HFFc6 (cell line): ENCODE data around the gene NAA20. TPM values are rescaled to one million over a fixed set of nuclear protein-coding genes. Genes with fewer than 3 reads are reported as not detected.

Experiments
- DNase-seq: peaks from one replicate; pipeline ENCODE4 v3.0.0-alpha.2; 2018
- H3K27ac Mint-ChIP-seq: 2 replicates; pipeline ENCODE4 v1.8.0; 2020; ENCODE audit warnings: mild to moderate bottlenecking, mixed read lengths
- H3K27me3 Mint-ChIP-seq: 2 replicates; pipeline ENCODE4 v1.8.0; 2021; ENCODE audit warnings: mild to moderate bottlenecking, moderate library complexity, mixed read lengths; ENCODE audit not compliant: insufficient read depth
- H3K36me3 Mint-ChIP-seq: 2 replicates; pipeline ENCODE4 v1.8.0; 2021; ENCODE audit warnings: low read depth, mixed read lengths
- H3K4me1 Mint-ChIP-seq: 2 replicates; pipeline ENCODE4 v1.8.0; 2020; ENCODE audit warnings: low read depth, mixed read lengths
- H3K4me3 Mint-ChIP-seq: 2 replicates; pipeline ENCODE4 v1.8.0; 2020; ENCODE audit warnings: mild to moderate bottlenecking, moderate library complexity, mixed read lengths
- H3K9me3 Mint-ChIP-seq: 2 replicates; pipeline ENCODE4 v1.8.0; 2020; ENCODE audit warnings: mild to moderate bottlenecking, mixed read lengths
- total RNA-seq, 6 experiments: library from RNA; stranded (reverse); fragmentation: NEBNext Ultra II Directional; extraction: Animal tissue kit (Norgen Biotek cat#: 25700); gene quantifications; 2 replicates in 1 of 6; 3 replicates in 5 of 6; pipeline ENCODE4 v1.2.3, GENCODE V29; 2021
- TF ChIP-seq, protein P1 (sequence below): fragments of 200-600 bp; sonication (generic); IDR thresholded peaks from 2 replicates; pipeline ENCODE4 v1.5.0; 2021; ENCODE audit warnings: antibody characterized with exemption, mild to moderate bottlenecking

The NAA20 gene
- total RNA-seq, 6 experiments from 2014 or later = 87.3 to 108 (median 93.2) TPM

GRCh38 chr20:19969507-19970255 lies 47.5 kb upstream of the NAA20 start:
- H3K27ac Mint-ChIP-seq = no peak overlapping the region
- peaks cover 26% of the 10 kb centered on the region for H3K4me1 Mint-ChIP-seq
- H3K4me3 Mint-ChIP-seq = no peak overlapping the region
- peaks cover 17% of the 10 kb centered on the region for H3K36me3 Mint-ChIP-seq
- peaks cover 2% of the 10 kb centered on the region; the same call in 1 of the 2 replicates for H3K27me3 Mint-ChIP-seq
- TF ChIP-seq, protein P1, sequence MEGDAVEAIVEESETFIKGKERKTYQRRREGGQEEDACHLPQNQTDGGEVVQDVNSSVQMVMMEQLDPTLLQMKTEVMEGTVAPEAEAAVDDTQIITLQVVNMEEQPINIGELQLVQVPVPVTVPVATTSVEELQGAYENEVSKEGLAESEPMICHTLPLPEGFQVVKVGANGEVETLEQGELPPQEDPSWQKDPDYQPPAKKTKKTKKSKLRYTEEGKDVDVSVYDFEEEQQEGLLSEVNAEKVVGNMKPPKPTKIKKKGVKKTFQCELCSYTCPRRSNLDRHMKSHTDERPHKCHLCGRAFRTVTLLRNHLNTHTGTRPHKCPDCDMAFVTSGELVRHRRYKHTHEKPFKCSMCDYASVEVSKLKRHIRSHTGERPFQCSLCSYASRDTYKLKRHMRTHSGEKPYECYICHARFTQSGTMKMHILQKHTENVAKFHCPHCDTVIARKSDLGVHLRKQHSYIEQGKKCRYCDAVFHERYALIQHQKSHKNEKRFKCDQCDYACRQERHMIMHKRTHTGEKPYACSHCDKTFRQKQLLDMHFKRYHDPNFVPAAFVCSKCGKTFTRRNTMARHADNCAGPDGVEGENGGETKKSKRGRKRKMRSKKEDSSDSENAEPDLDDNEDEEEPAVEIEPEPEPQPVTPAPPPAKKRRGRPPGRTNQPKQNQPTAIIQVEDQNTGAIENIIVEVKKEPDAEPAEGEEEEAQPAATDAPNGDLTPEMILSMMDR = no peak
- DNase-seq = no peak
- no peaks in the 10 kb centered on the region for H3K9me3 Mint-ChIP-seq

- Mint-ChIP-seq H3K9me3 (no peaks in the 10 kb centered on the region), H3K36me3 (peaks cover 20% of the 10 kb centered on the region), H3K4me3 (no peak overlapping the region), H3K27me3 (peaks cover 2% of the 10 kb centered on the region; the same call in 1 of the 2 replicates), H3K27ac (no peak overlapping the region), H3K4me1 (peaks cover 21% of the 10 kb centered on the region)
- TF ChIP-seq, protein P1 = no peak
- DNase-seq = no peak
Observed at GRCh38 chr20:19970256-19970765, 46.9 kb upstream of the NAA20 start.

GRCh38 chr20:19971116-19971515 lies 46.0 kb upstream of the NAA20 start:
- TF ChIP-seq, protein P1 = no peak
- Mint-ChIP-seq H3K4me1 (peaks cover 20% of the 10 kb centered on the region), H3K27ac (no peak overlapping the region), H3K36me3 (peaks cover 28% of the 10 kb centered on the region), H3K27me3 (peaks cover 2% of the 10 kb centered on the region), H3K4me3 (no peak overlapping the region), H3K9me3 (no peaks in the 10 kb centered on the region)
- no peak for DNase-seq

- Mint-ChIP-seq H3K4me3 (peak overlapping the region; percentile 90), H3K4me1 (peaks cover 45% of the 10 kb centered on the region), H3K27ac (peak overlapping the region; percentile 88), H3K27me3 (peaks cover 2% of the 10 kb centered on the region), H3K36me3 (peaks cover 51% of the 10 kb centered on the region), H3K9me3 (no peaks in the 10 kb centered on the region)
- peak; percentile 50 for DNase-seq
- TF ChIP-seq, protein P1 = no peak
Observed at GRCh38 chr20:19973961-19974629, 43.1 kb upstream of the NAA20 start.

GRCh38 chr20:19974630-19975435 lies 42.3 kb upstream of the NAA20 start:
- Mint-ChIP-seq H3K27ac (peak overlapping the region; percentile 88), H3K4me1 (peaks cover 52% of the 10 kb centered on the region), H3K27me3 (peaks cover 2% of the 10 kb centered on the region), H3K9me3 (no peaks in the 10 kb centered on the region), H3K4me3 (peak overlapping the region; percentile 90), H3K36me3 (peaks cover 51% of the 10 kb centered on the region)
- TF ChIP-seq, protein P1 = no peak
- DNase-seq = peak; percentile 95
